Bronchus fibroblast of lung (primary cell): Measurements from ENCODE around the gene REC8. TPM values are rescaled to one million over a fixed set of nuclear protein-coding genes. Genes with fewer than 3 reads are reported as not detected.

Experiments used
- total RNA-seq: library from RNA; depleted of rRNA; stranded (reverse); fragments of >200 nt; gene quantifications from 2 replicates; pipeline ENCODE4 v1.2.3, GENCODE V29; 2015

REC8 gene
- 54.3 and 64.6 TPM in 2 replicates for total RNA-seq

DNA sequence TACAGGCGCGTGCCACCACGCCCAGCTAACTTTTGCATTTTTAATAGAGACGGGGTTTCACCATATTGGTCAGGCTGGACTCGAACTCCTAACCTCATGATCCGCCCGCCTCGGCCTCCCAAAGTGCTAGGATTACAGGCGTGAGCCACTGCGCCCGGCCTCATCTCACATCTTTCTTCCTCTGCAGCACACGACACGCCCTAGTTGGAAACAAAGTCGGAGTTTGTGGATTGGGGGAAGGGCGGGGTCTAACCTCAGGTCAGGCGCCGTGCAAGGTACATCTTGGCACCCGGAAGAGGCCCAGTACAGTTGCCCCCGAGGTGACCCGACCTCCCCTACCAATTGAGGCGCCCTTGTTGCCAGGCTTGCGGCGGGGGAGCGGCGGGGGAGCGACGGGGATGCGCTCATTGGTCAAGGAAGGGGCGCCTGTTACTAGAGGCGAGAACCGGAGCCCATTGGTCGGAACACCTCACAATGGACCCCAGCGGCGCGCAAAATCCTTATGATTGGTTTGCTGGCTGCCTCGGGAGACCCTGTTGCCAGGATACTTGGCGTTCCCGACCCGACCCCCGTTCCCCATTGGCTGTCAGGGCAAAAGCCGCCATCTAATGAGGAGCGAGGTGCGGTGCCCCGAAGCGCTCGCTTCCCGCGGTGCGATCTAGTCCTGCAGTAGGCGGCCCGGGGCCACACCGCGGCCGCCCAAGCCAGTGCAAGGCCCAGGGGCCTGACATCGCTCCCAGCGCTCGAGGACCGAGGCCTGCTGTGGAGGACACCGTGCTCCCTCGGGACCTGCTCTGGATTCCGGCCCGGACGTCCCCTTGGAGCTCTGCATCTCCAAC lies at the start of gene REC8:
REC8 (plus strand) TSS at position 659 of the 839 bp plus-strand sequence. CDS start 473 bp downstream, outside the sequence.

DNA sequence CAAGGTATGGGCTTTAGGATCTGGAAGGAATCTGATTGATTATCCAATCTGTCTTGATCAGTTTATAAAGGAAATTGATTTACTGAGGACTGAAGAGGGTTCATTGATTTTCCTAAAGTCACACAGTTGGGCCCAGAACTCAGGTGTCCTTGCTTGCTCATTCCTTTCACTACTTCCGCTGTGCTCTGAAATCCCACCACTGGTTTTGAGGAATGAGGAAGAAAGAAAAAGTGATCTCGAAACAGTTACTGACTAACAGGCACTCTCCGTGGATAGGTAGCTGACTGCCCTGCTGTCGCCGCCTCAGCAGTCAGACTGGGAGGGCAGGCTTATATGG lies 41.5 kb upstream of the REC8 start, which contains the start of gene FITM1:
FITM1 (plus strand) TSS at position 280 of the 337 bp plus-strand sequence. CDS start 905 bp downstream, outside the sequence.

GRCh38 chr14:24135834-24136683 lies 35.8 kb upstream of the REC8 start, which contains the start of gene PSME1:
Gene PSME1 (plus strand): TSS chr14:24136194. CDS start chr14:24136263, 69 bp downstream.

DNA sequence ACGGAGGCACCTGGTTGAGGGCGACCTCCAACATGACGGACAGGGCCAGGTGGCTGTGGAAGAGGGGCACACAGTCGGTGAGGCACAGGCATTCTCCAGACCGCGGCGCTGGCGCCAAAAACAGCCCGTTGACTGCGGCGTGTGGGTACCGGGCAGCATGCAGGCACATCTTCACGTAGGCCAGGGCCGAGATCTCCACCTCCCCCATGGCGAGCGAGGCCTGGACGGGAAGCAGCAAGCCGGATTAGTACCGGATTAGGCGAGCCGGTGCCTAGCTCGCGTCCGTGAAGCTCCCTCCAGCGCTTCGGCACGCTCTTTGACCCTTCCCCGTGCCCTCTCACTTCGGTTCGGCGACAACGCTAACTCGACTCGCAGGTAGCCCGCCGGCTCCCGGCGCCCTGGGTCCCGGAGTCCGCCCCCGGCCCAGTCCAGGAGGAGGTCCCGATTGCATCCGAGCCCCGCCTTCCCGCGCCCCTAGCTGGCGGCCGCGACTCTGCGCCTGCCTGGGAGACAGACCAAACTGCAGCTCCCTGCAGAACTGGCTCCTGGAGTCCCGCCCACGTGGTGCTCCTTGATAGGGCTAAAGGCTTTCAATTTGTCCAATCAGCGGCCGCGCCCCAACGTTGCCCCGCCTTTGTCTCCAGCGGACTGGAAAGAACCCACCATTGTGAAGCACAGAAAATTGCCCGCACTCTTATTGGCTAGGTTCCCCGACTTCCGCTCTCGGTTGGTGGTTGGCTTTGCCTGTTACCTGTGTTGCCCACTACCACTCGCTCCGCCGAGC lies 30.6 kb upstream of the REC8 start, which contains the start of gene EMC9:
EMC9 (minus strand) TSS at position 495 of the 784 bp plus-strand sequence; CDS start at position 208, 287 bp downstream.

DNA sequence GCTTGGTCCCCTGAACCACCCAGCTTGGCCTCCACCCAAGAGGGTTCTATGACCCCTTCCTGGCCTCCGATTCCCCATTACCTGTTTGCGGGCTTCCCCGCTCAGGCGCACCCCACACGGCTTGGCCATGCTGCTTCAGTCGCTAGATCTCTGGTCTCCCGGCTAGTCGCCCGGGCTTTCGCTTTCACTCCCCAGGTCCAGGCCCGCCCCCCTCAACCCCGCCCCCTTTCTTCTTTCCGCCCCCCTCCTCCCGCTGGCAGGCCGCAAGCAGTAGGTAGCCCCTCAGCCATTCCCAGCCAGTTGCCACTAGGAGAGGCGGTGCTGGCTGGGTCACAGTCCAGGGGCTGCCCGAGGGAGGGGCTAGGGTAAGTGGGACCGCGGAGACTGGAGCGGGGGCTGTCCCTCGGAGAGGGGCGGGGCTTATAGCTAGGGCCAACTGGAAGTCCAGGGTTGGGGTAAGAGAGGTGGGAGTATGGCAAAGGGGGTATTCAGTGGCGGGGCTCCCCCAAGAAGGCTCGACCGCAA lies 25.4 kb upstream of the REC8 start, which contains the start of gene PSME2:
PSME2 (minus strand) TSS at position 158 of the 525 bp plus-strand sequence; CDS start at position 129, 29 bp downstream.

DNA sequence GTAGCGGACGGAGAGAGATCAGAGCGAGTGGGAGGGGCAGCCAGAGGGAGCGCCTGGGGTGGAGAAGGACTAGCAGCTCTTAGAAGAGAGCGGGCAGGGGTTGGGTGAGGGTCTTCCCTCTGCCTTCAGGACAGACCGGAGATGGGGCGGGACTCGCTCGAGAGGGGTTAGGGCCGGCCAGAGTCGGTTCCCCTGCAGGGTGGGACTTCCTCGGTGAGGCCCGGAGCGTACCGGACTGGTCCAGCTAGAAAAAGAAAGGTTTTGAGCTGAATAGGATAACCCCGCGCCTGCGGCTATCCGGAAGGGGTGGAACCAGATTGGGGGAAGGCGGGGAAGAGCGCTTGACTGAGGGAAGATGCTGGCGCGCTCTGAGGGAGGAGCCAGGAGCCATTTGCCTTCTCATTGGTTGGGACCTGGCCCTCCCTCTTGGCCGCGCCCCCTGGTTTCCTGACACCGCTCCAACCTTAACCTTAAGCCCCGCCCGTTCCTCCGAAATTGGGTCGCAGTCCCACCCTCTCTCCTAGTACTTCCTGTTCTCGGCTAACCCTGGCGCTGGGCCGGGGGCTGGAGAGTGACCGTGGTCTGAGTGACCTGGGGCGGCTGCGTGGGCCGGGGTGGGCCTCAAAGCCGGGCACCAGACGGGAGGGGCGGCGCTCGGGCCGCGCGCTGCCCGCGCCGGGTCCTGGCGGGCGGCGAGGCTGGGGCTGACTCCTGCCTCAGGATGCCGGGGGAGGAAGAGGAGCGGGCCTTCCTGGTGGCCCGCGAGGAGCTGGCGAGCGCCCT lies 24.7 kb upstream of the REC8 start, which contains the start of gene RNF31:
RNF31 (plus strand) TSS at position 521 of the 783 bp plus-strand sequence; CDS start at position 722, 201 bp downstream.

GRCh38 chr14:24160850-24161804 lies 10.8 kb upstream of the REC8 start, which contains the start of gene IRF9:
Gene IRF9 (plus strand): TSS chr14:24161265. CDS start chr14:24162145, 880 bp downstream.

DNA sequence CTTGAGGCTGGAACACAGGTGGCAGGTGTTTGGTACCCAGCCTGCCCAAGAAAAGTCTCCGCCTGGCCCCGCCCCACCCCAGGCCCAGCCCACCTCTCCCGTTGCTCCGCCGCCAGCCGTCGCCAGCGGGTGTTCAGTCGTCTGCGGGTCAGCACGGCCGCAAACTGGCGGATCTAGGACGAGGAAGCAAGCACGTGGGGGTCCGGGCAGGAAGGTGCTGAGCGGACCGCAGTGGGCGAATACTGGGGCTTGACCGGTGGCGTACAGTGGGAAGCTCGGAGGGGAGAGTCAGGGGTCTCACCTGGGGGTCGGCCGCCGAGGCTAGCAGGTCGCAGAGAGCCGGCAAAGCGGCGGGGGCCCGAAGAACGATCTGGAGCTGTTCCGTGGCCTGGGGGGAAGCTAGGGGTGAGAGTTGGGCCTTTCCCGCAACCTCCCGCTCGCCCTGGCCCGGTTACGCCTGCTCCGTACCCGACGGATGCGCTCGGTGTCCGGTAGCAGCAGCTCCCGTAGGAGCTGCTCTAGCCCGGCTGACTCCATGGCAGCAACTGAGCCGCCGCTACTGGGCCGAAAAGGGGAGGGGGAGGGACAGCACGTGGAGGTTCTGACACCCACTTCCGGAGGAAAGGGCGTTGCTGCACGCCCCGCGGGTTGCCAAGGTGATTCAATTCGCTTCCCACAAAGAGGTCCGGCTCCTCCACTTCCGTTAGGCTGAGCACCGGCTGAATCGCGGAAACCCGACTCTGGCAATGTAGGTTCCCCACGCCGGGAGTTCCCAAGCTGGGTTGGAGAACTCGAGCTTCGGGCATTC lies 16.6 kb downstream of the REC8 start, which contains the start of gene IPO4:
IPO4 (minus strand) TSS at position 566 of the 808 bp plus-strand sequence; CDS start at position 537, 29 bp downstream.

GRCh38 chr14:24195186-24196070 lies 23.5 kb downstream of the REC8 start, which contains the start of gene TM9SF1:
Gene TM9SF1 (minus strand): TSS chr14:24195441. CDS start chr14:24195019, 422 bp downstream.

GRCh38 chr14:24212924-24213865 lies 41.3 kb downstream of the REC8 start, which contains the start of gene CHMP4A:
Gene CHMP4A (minus strand): TSS chr14:24213488. CDS start chr14:24213439, 49 bp downstream.

DNA sequence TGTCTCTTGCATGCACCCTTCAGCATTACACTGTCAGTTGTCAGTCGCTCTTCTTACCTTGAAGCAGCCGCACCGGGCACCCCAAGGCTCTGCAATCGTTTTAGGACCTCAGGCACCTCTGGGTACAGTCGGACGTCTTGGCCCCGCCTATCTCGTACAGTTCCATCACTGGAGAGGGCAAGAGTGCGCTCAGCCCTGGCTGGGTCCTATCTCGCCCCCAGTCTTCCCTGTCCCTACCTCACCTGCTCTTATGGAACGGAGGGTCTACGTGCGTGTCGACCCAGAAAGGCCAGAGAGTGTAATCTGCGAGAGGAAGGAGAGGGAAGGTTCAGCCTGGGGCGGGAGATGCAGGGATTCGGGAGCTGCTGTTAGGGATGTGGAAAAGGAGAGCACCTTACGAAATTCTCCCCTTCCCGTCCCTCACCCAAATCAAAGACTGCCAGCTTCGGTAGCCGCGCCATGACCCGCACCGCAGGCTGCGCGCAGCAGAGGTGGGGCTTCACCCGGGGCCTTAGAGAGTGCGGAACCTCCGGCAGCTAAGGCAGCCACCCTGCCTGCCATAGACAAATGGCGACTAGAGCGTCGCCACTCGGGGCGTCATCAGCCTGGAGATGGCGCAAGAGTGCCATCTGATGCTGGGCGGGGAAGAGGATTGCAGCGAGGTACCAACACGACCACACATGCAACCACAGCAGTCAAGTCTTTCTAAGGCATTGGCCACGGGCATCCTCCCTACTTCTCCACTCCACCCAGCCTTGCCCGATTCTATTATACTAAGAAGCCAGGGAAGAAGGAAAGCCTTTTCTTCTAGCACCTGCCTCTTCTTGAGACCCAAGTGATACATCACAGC lies 43.8 kb downstream of the REC8 start, which contains the start of gene MDP1:
MDP1 (minus strand) TSS at position 572 of the 850 bp plus-strand sequence; CDS start at position 461, 111 bp downstream.

